Hepatic stellate cell (primary cell): Measurements from ENCODE around the gene NF1.
A peak's percentile ranks its signal among the peaks of the same experiment; 100 is the strongest.
"Not testable (repeated sequence)": the region's sequence is repeated elsewhere in the genome, so short reads cannot be mapped to it uniquely, and the experiment has no call there.

Experiments used
- DNase-seq: peaks from one replicate; pipeline ENCODE4 v3.0.0; 2011; ENCODE audit warnings: low spot score

The NF1 gene

GRCh38 chr17:31307640-31308039 lies 212.9 kb downstream of the NF1 start:
- no peak for DNase-seq

GRCh38 chr17:31308372-31309334 lies 213.9 kb downstream of the NF1 start:
- DNase-seq: no peak

- no peak for DNase-seq
Observed at GRCh38 chr17:31309556-31309955, 214.8 kb downstream of the NF1 start.

GRCh38 chr17:31310260-31310659 lies 215.5 kb downstream of the NF1 start:
- no peak for DNase-seq

GRCh38 chr17:31310886-31311285 lies 216.1 kb downstream of the NF1 start:
- no peak for DNase-seq

GRCh38 chr17:31311526-31311925 lies 216.7 kb downstream of the NF1 start:
- no peak for DNase-seq

- DNase-seq: not testable (repeated sequence)
Observed at GRCh38 chr17:31312223-31312622, 217.4 kb downstream of the NF1 start.

GRCh38 chr17:31313982-31314781 lies 219.4 kb downstream of the NF1 start, which contains the start of gene EVI2B:
TSS of gene EVI2B (minus strand) at chr17:31314054. CDS start at chr17:31305609, 8,445 bp downstream.
- no peak for DNase-seq

GRCh38 chr17:31314782-31315100 lies 220.0 kb downstream of the NF1 start:
- DNase-seq: no peak

- no peak for DNase-seq
Observed at GRCh38 chr17:31318298-31318801, 223.6 kb downstream of the NF1 start.

- DNase-seq: no peak
Observed at GRCh38 chr17:31318851-31319661, 224.3 kb downstream of the NF1 start.

- DNase-seq: no peak
Observed at GRCh38 chr17:31320241-31320640, 225.5 kb downstream of the NF1 start.

- no peak for DNase-seq
Observed at GRCh38 chr17:31320791-31321190, 226.0 kb downstream of the NF1 start.

- DNase-seq: peak; percentile 46
Observed at GRCh38 chr17:31321481-31321880, 226.7 kb downstream of the NF1 start, which contains the start of gene EVI2A. TSS of gene EVI2A (minus strand) at chr17:31321622. CDS start at chr17:31319013, 2,609 bp downstream.

GRCh38 chr17:31321966-31322365 lies 227.2 kb downstream of the NF1 start:
- DNase-seq: no peak

- DNase-seq: no peak
Observed at GRCh38 chr17:31323551-31323950, 228.8 kb downstream of the NF1 start.

GRCh38 chr17:31327534-31328159 lies 232.9 kb downstream of the NF1 start:
- DNase-seq: peak; percentile 31

GRCh38 chr17:31328160-31328535 lies 233.4 kb downstream of the NF1 start:
- DNase-seq: no peak

- no peak for DNase-seq
Observed at GRCh38 chr17:31329221-31329620, 234.4 kb downstream of the NF1 start.

GRCh38 chr17:31339906-31340661 lies 245.3 kb downstream of the NF1 start:
- peak; percentile 49 for DNase-seq
